SK-N-SH (cell line): ENCODE data around the gene GALK2. TPM values are rescaled to one million over a fixed set of nuclear protein-coding genes. Genes with fewer than 3 reads are reported as not detected.

Source experiments
- CTCF ChIA-PET: fragments of 300-600, 350-600 bp; formaldehyde crosslinking; extraction: SDS; loops from one replicate; lab custom pipeline; 2021; lab: Yijun Ruan, JAX
- POLR2A ChIA-PET: fragments of 350-600 bp; sonication (Branson Sonifier 250); formaldehyde crosslinking; extraction: SDS; loops from one replicate; lab custom pipeline; 2020; ENCODE audit warnings: antibody characterized with exemption, inconsistent platforms; lab: Yijun Ruan, JAX
- DNase-seq: peaks from one replicate; pipeline ENCODE4 v3.0.0; 2012
- H2AFZ ChIP-seq: fragments of 200-600 bp; sonication (generic); 2 replicates; pipeline ENCODE4 v1.8.1; 2016; ENCODE audit warnings: antibody characterized with exemption, mild to moderate bottlenecking, low read depth
- H3F3A ChIP-seq: fragments of 200-600 bp; sonication (generic); replicated peaks from 2 replicates; pipeline ENCODE3; 2016; ENCODE audit warnings: antibody characterized with exemption, mild to moderate bottlenecking; ENCODE audit not compliant: insufficient read depth
- H3K27ac ChIP-seq, 2 experiments: fragments of 200-500 bp in 1 of 2; fragments of 200-600 bp in 1 of 2; sonication (Bioruptor generic) in 1 of 2; sonication (generic), shearing (Covaris generic) in 1 of 2; 2 replicates each; pipeline versions ENCODE4 v1.5.1 to v1.6.1; 2014 to 2016; ENCODE audit warnings: low read depth in 2 of 2, inconsistent platforms in 1 of 2, low read length in 1 of 2, mild to moderate bottlenecking in 1 of 2, mixed read lengths in 1 of 2
- H3K27me3 ChIP-seq: fragments of 200-600 bp; sonication (generic), shearing (Covaris generic); 2 replicates; pipeline ENCODE4 v1.6.1; 2016; ENCODE audit warnings: mixed run types; ENCODE audit not compliant: insufficient read depth
- H3K36me3 ChIP-seq, 2 experiments: fragments of 200-500 bp in 1 of 2; fragments of 200-600 bp in 1 of 2; sonication (Bioruptor generic) in 1 of 2; sonication (generic) in 1 of 2; replicated peaks in 1 of 2; 2 replicates each; pipeline versions ENCODE3 to v1.5.1; 2014 to 2016; ENCODE audit warnings: low read length in 1 of 2, mild to moderate bottlenecking in 1 of 2; ENCODE audit not compliant: insufficient read depth in 2 of 2, control insufficient read depth in 1 of 2
- H3K4me1 ChIP-seq, 2 experiments: fragments of 200-500 bp in 1 of 2; fragments of 200-600 bp in 1 of 2; sonication (Bioruptor generic) in 1 of 2; sonication (generic), shearing (Covaris generic) in 1 of 2; 2 replicates each; pipeline versions ENCODE4 v1.5.1 to v1.6.1; 2014 to 2016; ENCODE audit warnings: low read depth in 1 of 2, low read length in 1 of 2, mixed run types in 1 of 2; ENCODE audit not compliant: insufficient read depth in 2 of 2, control insufficient read depth in 1 of 2
- H3K4me2 ChIP-seq: fragments of 200-600 bp; sonication (generic), shearing (Covaris generic); 2 replicates; pipeline ENCODE4 v1.6.1; 2017; ENCODE audit warnings: mixed run types
- H3K4me3 ChIP-seq, 2 experiments: fragments of 200-500 bp in 1 of 2; fragments of 200-600 bp in 1 of 2; sonication (Bioruptor generic) in 1 of 2; sonication (generic), shearing (Covaris generic) in 1 of 2; 2 replicates each; pipeline versions ENCODE4 v1.5.1 to v1.8.1; 2014 to 2016; ENCODE audit warnings: low read depth in 2 of 2, inconsistent platforms in 1 of 2, low read length in 1 of 2, mild to moderate bottlenecking in 1 of 2, mixed read lengths in 1 of 2, moderate library complexity in 1 of 2
- H3K79me2 ChIP-seq: fragments of 200-600 bp; sonication (generic); 2 replicates; pipeline ENCODE4 v1.8.1; 2017; ENCODE audit warnings: mild to moderate bottlenecking; ENCODE audit not compliant: insufficient read depth
- H3K9ac ChIP-seq: fragments of 200-600 bp; sonication (generic); 2 replicates; pipeline ENCODE4 v1.6.1; 2017; ENCODE audit warnings: mixed run types
- H3K9me2 ChIP-seq: fragments of 200-600 bp; sonication (generic); 2 replicates; pipeline ENCODE4 v1.6.1; 2017; ENCODE audit warnings: mixed run types
- H3K9me3 ChIP-seq: fragments of 200-600 bp; sonication (generic); 2 replicates; pipeline ENCODE4 v1.6.1; 2017; ENCODE audit warnings: mixed run types, mild to moderate bottlenecking, moderate library complexity
- H4K20me1 ChIP-seq: fragments of 200-600 bp; sonication (generic); 2 replicates; pipeline ENCODE4 v1.6.1; 2017; ENCODE audit warnings: mild to moderate bottlenecking, mixed run types; ENCODE audit not compliant: insufficient read depth
- CHD2 ChIP-seq: fragments of 150-350 bp; IDR thresholded peaks from 2 replicates; pipeline ENCODE4 v1.6.1; 2018; ENCODE audit warnings: low read length; ENCODE audit not compliant: partially characterized antibody
- CTCF ChIP-seq: fragments of 200-600 bp; sonication (generic); IDR thresholded peaks from 2 replicates; pipeline ENCODE4 v1.6.1; 2017; ENCODE audit warnings: antibody characterized with exemption, mild to moderate bottlenecking, moderate library complexity
- EP300 ChIP-seq, 2 experiments: IDR thresholded peaks; 2 replicates each; pipeline versions ENCODE4 v1.4.0 to v1.6.1; 2012; ENCODE audit warnings: borderline replicate concordance in 1 of 2, low read depth in 1 of 2, low read length in 1 of 2
- EZH2phosphoT487 ChIP-seq: fragments of 200-600 bp; sonication (generic); IDR thresholded peaks from 2 replicates; pipeline ENCODE4 v1.6.1; 2017; ENCODE audit warnings: low read depth, mixed run types, mild to moderate bottlenecking, antibody characterized with exemption, moderate library complexity, borderline replicate concordance
- FOSL2 ChIP-seq: IDR thresholded peaks from 2 replicates; pipeline ENCODE4 v1.4.0; 2012; ENCODE audit warnings: low read depth, mild to moderate bottlenecking, moderate library complexity, borderline replicate concordance
- FOXJ3 ChIP-seq: sonication (generic); formaldehyde crosslinking; IDR thresholded peaks from 2 replicates; pipeline ENCODE4 v1.5.1; 2020; ENCODE audit warnings: mild to moderate bottlenecking, missing genetic modification reagents
- GABPA ChIP-seq: IDR thresholded peaks from 2 replicates; pipeline ENCODE4 v1.4.0; 2012; ENCODE audit warnings: low read depth, mild to moderate bottlenecking
- GATA2 ChIP-seq: sonication (generic); formaldehyde crosslinking; IDR thresholded peaks from 2 replicates; pipeline ENCODE4 v1.5.0; 2020; ENCODE audit warnings: mild to moderate bottlenecking, missing genetic modification reagents
- IRF3 ChIP-seq: fragments of 150-350 bp; IDR thresholded peaks from 2 replicates; pipeline ENCODE4 v1.6.1; 2016; ENCODE audit warnings: mild to moderate bottlenecking, low read depth, low read length
- JUND ChIP-seq: IDR thresholded peaks from 2 replicates; pipeline ENCODE4 v1.4.0; 2012
- MEF2A ChIP-seq: IDR thresholded peaks from 2 replicates; pipeline ENCODE4 v1.4.0; 2012; ENCODE audit warnings: low read depth, borderline replicate concordance
- RCOR1 ChIP-seq: fragments of 150-350 bp; IDR thresholded peaks from 2 replicates; pipeline ENCODE4 v1.6.1; 2017; ENCODE audit warnings: antibody characterized with exemption, low read length
- REST ChIP-seq: IDR thresholded peaks from 2 replicates; pipeline ENCODE4 v1.6.1; 2012; ENCODE audit warnings: mild to moderate bottlenecking, low read depth, low read length, moderate library complexity
- RXRA ChIP-seq: IDR thresholded peaks from 2 replicates; pipeline ENCODE4 v1.4.0; 2012; ENCODE audit warnings: low read depth, mild to moderate bottlenecking, borderline replicate concordance
- SMC3 ChIP-seq: IDR thresholded peaks from 2 replicates; pipeline ENCODE4 v1.6.1; 2012; ENCODE audit warnings: low read depth, low read length, improper control_type of control experiment
- TAF1 ChIP-seq: IDR thresholded peaks from 2 replicates; pipeline ENCODE4 v1.6.1; 2012; ENCODE audit warnings: low read depth, mild to moderate bottlenecking, low read length, moderate library complexity, borderline replicate concordance
- YY1 ChIP-seq: IDR thresholded peaks from 2 replicates; pipeline ENCODE4 v1.4.0; 2012; ENCODE audit warnings: low read depth, mild to moderate bottlenecking
- whole genome bisulfite sequencing: methylation state at CpG from one replicate; pipeline ENCODE4 v1.1.6; 2017; ENCODE audit warnings: low lambda C conversion rate; 5-methylcytosine and 5-hydroxymethylcytosine counted together
- polyA plus RNA-seq, 3 experiments: library from polyadenylated mRNA; depleted of rRNA; stranded (reverse); fragments of >200 nt; gene quantifications; 2 replicates each; pipeline ENCODE4 v1.2.3, GENCODE V29; 2012

GALK2 gene
- polyA plus RNA-seq, 1 of the 3 experiments (the other 2 are of a cell fraction) = 19.0 TPM

GRCh38 chr15:49131403-49131802 is 38.6 kb upstream of the GALK2 start (continued):
- TF ChIP-seq IRF3 (no peak), CTCF (no peak), EZH2phosphoT487 (no peak)

GRCh38 chr15:49134683-49135341 is 35.2 kb upstream of the GALK2 start:
- Histone ChIP-seq H3K9me3 (no peaks in the 10 kb centered on the region), H3K27me3 (no peaks in the 10 kb centered on the region), H3K9ac (peak overlapping the region; percentile 7; the same call in 1 of the 2 replicates), H3K4me2 (peak overlapping the region; percentile 8; the same call in 1 of the 2 replicates), H3K4me3 (no peak overlapping the region), H3K27ac (peak overlapping the region in 1 of 2 experiments; percentile 77; a peak in 2 of 4 replicates), H2AFZ (no peak overlapping the region), H3K9me2 (no peaks in the 10 kb centered on the region; the same call in 1 of the 2 replicates), H3K4me1 (peaks cover 0 to 40% of the 10 kb centered on the region in 2 experiments; a peak in 2 of 4 replicates), H3K79me2 (peaks cover 28% of the 10 kb centered on the region), H3F3A (peaks cover 50% of the 10 kb centered on the region), H3K36me3 (peaks cover 85 to 88% of the 10 kb centered on the region in 2 experiments), H4K20me1 (no peaks in the 10 kb centered on the region)
- ChIA-PET POLR2A (no interaction called here), CTCF (interaction anchor here (0.6 to 1.1 kb wide), 2 partner anchors 10 to 11 kb away, joined by 3 to 4 read pairs; no protein-coding TSS in a partner anchor)
- TF ChIP-seq MEF2A = no peak
- TF ChIP-seq GABPA = no peak
- no peak for TF ChIP-seq FOSL2
- no peak for TF ChIP-seq REST
- no peak for TF ChIP-seq EZH2phosphoT487
- no peak for TF ChIP-seq CTCF
- no peak for TF ChIP-seq GATA2
- TF ChIP-seq TAF1 = no peak
- no peak for TF ChIP-seq EP300 (IDR thresholded peaks at IDR 0.05; ENCODE audit: borderline replicate concordance in 1 of 2, low read depth in 1 of 2, low read length in 1 of 2)
- no peak for TF ChIP-seq JUND
- no peak for TF ChIP-seq YY1
- TF ChIP-seq RXRA = no peak
- TF ChIP-seq SMC3 = no peak
- no peak for TF ChIP-seq IRF3
- TF ChIP-seq FOXJ3 = no peak
- TF ChIP-seq CHD2 = no peak
- TF ChIP-seq RCOR1 = no peak
- no peak for DNase-seq
- WGBS = 80% methylated on average over 5 of the region's 5 CpGs
